Thyroid gland (tissue), 4 donors: ENCODE measurements around the gene KRT9. TPM values are rescaled to one million over a fixed set of nuclear protein-coding genes. Genes with fewer than 3 reads are reported as not detected.

Source experiments
- DNase-seq, 2 donors: peaks; one replicate each; pipeline ENCODE4 v3.0.0-alpha.2; 2019
- H3K27ac ChIP-seq, 3 donors: fragments of 200-600 bp; sonication (generic); 1 replicate in 2 of 3; 2 replicates in 1 of 3; pipeline ENCODE4 v1.5.1; 2016 to 2019; ENCODE audit warnings: mild to moderate bottlenecking in 1 of 3, moderate library complexity in 1 of 3
- H3K27me3 ChIP-seq: fragments of 200-600 bp; sonication (generic); one replicate; pipeline ENCODE4 v1.5.1; 2019
- H3K36me3 ChIP-seq, 2 donors: fragments of 200-600 bp; sonication (generic); one replicate each; pipeline ENCODE4 v1.5.1; 2016 to 2019
- H3K4me1 ChIP-seq, 2 donors: fragments of 200-600 bp; sonication (generic); one replicate each; pipeline ENCODE4 v1.5.1; 2017 to 2019
- H3K4me3 ChIP-seq, 3 donors: fragments of 200-600 bp; sonication (generic); replicated peaks in 1 of 3; 1 replicate in 2 of 3; 2 replicates in 1 of 3; pipeline ENCODE4 v1.5.1; 2016; ENCODE audit warnings: mild to moderate bottlenecking in 1 of 3
- H3K9me3 ChIP-seq: fragments of 200-600 bp; sonication (generic); one replicate; pipeline ENCODE4 v1.5.1; 2017
- POLR2A ChIP-seq, 2 donors: fragments of 450-650 bp; IDR thresholded peaks; one replicate each; pipeline ENCODE4 v1.6.1; 2017; ENCODE audit warnings: antibody characterized with exemption in 2 of 2, mild to moderate bottlenecking in 2 of 2, moderate library complexity in 1 of 2
- WGBS, 2 donors: methylation state at CpG; one replicate each; pipeline ENCODE4 v1.1.5; 2017; 5-methylcytosine and 5-hydroxymethylcytosine counted together
- intact Hi-C: fragments of 100-400 bp; cut with DNase I; formaldehyde crosslinking; loops from one replicate; pipeline ENCODE4 v1.15.1; 2023
- total RNA-seq, 4 donors: library from RNA; depleted of rRNA; stranded (reverse); fragments of >200 nt; gene quantifications; one replicate each; pipeline ENCODE4 v1.2.3, GENCODE V29; 2016
- TF ChIP-seq, protein P1 (sequence below), 6 experiments: fragments of 200-600 bp in 3 of 6; fragments of 450-650 bp in 3 of 6; sonication (generic) in 3 of 6; IDR thresholded peaks; one replicate each; pipeline ENCODE4 v1.5.1; 2016 to 2019; ENCODE audit warnings: antibody characterized with exemption in 6 of 6, mild to moderate bottlenecking in 2 of 6, inconsistent platforms in 1 of 6, moderate library complexity in 1 of 6

Gene KRT9
- total RNA-seq, 4 donors from 2014 or later, result not detected

GRCh38 chr17:41555105-41555887, 16.6 kb downstream of the KRT9 start:
- no peaks in the 10 kb centered on the region for H3K9me3 ChIP-seq
- no peaks in the 10 kb centered on the region for H3K36me3 ChIP-seq
- H3K4me1 ChIP-seq, result no peaks in the 10 kb centered on the region
- WGBS, 2 donors, result 81 to 84% methylated on average over 5 of the region's 5 CpGs
- intact Hi-C loops, result no loop called here
- no peak overlapping the region for H3K4me3 ChIP-seq
- H3K27me3 ChIP-seq, result no peaks in the 10 kb centered on the region
- no peak for DNase-seq
- H3K27ac ChIP-seq, result no peak overlapping the region
- no peak for TF ChIP-seq POLR2A (IDR thresholded peaks at IDR 0.05)
- TF ChIP-seq, protein P1, sequence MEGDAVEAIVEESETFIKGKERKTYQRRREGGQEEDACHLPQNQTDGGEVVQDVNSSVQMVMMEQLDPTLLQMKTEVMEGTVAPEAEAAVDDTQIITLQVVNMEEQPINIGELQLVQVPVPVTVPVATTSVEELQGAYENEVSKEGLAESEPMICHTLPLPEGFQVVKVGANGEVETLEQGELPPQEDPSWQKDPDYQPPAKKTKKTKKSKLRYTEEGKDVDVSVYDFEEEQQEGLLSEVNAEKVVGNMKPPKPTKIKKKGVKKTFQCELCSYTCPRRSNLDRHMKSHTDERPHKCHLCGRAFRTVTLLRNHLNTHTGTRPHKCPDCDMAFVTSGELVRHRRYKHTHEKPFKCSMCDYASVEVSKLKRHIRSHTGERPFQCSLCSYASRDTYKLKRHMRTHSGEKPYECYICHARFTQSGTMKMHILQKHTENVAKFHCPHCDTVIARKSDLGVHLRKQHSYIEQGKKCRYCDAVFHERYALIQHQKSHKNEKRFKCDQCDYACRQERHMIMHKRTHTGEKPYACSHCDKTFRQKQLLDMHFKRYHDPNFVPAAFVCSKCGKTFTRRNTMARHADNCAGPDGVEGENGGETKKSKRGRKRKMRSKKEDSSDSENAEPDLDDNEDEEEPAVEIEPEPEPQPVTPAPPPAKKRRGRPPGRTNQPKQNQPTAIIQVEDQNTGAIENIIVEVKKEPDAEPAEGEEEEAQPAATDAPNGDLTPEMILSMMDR (IDR thresholded peaks at IDR 0.05), result no peak

- no peak for DNase-seq
- H3K4me3 ChIP-seq, result no peak overlapping the region
- no peaks in the 10 kb centered on the region for H3K9me3 ChIP-seq
- H3K36me3 ChIP-seq, result no peaks in the 10 kb centered on the region
- H3K27me3 ChIP-seq, result no peaks in the 10 kb centered on the region
- peaks cover 0 to 4% of the 10 kb centered on the region in 2 donors for H3K4me1 ChIP-seq
- H3K27ac ChIP-seq, result no peak overlapping the region
- 70 to 78% methylated on average over 8 of the region's 8 CpGs for WGBS, 2 donors
- intact Hi-C loops, result loop anchor here (5.0 kb wide), 1 partner anchor 108 kb away; no protein-coding TSS in a partner anchor
- TF ChIP-seq POLR2A (IDR thresholded peaks at IDR 0.05), result no peak
- TF ChIP-seq, protein P1 (IDR thresholded peaks at IDR 0.05), result no peak
Observed at GRCh38 chr17:41553987-41554680, 17.7 kb downstream of the KRT9 start.

DNA sequence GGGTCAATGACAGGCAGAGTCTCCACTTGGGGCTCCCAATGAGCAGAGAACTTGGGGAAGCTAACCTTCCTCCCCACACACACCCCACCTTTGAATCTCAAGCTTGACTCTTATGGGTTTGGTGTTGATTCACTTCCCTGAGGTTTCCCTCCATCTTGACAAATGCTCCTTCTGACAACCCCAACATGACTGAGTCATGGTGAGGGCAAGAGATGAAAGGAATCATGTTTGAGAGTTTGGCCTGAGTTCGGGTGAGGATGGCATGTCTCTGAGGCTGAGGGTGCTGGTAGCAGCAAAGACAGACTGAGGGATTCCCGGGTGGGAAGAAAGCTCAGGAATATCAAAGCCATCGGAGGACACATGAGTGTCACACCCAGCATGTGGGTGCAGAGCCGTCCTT, 18.7 kb downstream of the KRT9 start:
- whole genome bisulfite sequencing, 2 donors, result 83 to 88% methylated on average over 4 of the region's 4 CpGs
- Histone ChIP-seq H3K27ac (no peak overlapping the region), H3K9me3 (no peaks in the 10 kb centered on the region), H3K4me1 (peaks cover 7 to 14% of the 10 kb centered on the region in 2 donors), H3K36me3 (no peaks in the 10 kb centered on the region), H3K27me3 (no peaks in the 10 kb centered on the region), H3K4me3 (no peak overlapping the region)
- TF ChIP-seq POLR2A (IDR thresholded peaks at IDR 0.05), result no peak
- TF ChIP-seq, protein P1 (IDR thresholded peaks at IDR 0.05), result no peak
- intact Hi-C loops, result loop anchor here (5.0 kb wide), 1 partner anchor 109 kb away; no protein-coding TSS in a partner anchor
- DNase-seq, result no peak

DNA sequence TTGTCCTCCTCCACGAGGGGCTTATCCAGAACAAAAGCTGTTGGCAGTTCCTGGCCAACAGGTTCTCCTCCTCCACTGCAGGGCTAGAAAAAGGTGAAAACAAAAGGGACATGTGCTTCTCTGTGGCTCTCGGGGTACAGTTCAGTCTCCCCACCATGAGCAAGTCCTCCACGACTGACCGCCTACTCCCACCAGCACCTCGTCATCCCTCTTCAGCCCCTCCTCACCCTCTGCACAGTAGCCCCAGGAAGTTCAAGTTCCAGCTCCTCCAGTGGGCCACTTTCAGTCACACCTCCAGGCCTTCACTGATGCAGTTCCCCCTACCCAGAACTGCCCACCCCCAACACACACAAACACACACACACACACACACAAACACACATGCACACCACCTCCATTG, 19.4 kb downstream of the KRT9 start:
- Histone ChIP-seq H3K27me3 (no peaks in the 10 kb centered on the region), H3K27ac (no peak overlapping the region), H3K36me3 (no peaks in the 10 kb centered on the region), H3K4me3 (no peak overlapping the region), H3K9me3 (no peaks in the 10 kb centered on the region), H3K4me1 (peaks cover 7 to 14% of the 10 kb centered on the region in 2 donors)
- intact Hi-C loops, result loop anchor here (5.0 kb wide), 1 partner anchor 110 kb away; no protein-coding TSS in a partner anchor
- no peak for TF ChIP-seq POLR2A (IDR thresholded peaks at IDR 0.05)
- TF ChIP-seq, protein P1 (IDR thresholded peaks at IDR 0.05), result no peak
- 88 to 92% methylated on average over 5 of the region's 5 CpGs for WGBS, 2 donors
- no peak for DNase-seq

DNA sequence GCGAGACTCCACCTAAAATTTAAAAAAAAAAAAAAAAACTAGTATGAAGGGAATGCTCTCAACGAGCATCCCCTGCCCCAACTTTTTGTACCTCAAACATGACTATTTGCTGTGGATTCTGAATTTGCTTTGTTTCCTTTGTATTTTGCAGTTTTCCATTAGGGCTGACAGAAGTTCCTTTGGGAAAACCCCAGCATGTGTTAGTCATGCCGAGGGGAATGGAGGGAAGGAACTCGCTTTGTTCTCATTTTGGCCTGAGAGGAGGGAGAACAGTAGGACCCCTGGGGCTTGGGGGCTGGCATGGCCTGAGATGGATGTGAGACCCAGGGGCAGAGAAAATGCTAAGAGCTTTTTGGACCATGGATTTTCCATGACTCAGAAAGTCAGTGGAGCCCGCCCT, 20.5 kb downstream of the KRT9 start:
- DNase-seq, result no peak
- Histone ChIP-seq H3K27me3 (no peaks in the 10 kb centered on the region), H3K36me3 (no peaks in the 10 kb centered on the region), H3K27ac (no peak overlapping the region), H3K4me1 (peaks cover 7 to 14% of the 10 kb centered on the region in 2 donors), H3K4me3 (no peak overlapping the region), H3K9me3 (no peaks in the 10 kb centered on the region)
- TF ChIP-seq POLR2A (IDR thresholded peaks at IDR 0.05), result no peak
- TF ChIP-seq, protein P1 (IDR thresholded peaks at IDR 0.05), result no peak
- intact Hi-C loops, result loop anchor here (5.0 kb wide), 1 partner anchor 111 kb away; no protein-coding TSS in a partner anchor
- 65 to 66% methylated on average over 5 of the region's 5 CpGs for WGBS, 2 donors
